Suprapubic skin (tissue), 4 donors: ENCODE data around the gene TMEM214.

ENCODE experiments used
- CTCF ChIP-seq, 2 donors: fragments of 200-600 bp in 1 of 2; fragments of 450-650 bp in 1 of 2; sonication (generic) in 1 of 2; IDR thresholded peaks; one replicate each; pipeline ENCODE4 v1.5.1; 2016 to 2019; ENCODE audit warnings: antibody characterized with exemption in 2 of 2, mild to moderate bottlenecking in 1 of 2, moderate library complexity in 1 of 2
- EP300 ChIP-seq: sonication (generic); formaldehyde crosslinking; IDR thresholded peaks from one replicate; pipeline ENCODE4 v1.6.1; 2017; ENCODE audit warnings: antibody characterized with exemption
- POLR2AphosphoS5 ChIP-seq, 3 donors: sonication (generic); formaldehyde crosslinking; IDR thresholded peaks; one replicate each; pipeline ENCODE4 v1.6.1; 2017; ENCODE audit warnings: antibody characterized with exemption in 3 of 3

- TF ChIP-seq EP300 (no peak), CTCF (IDR thresholded peaks at IDR 0.05) (no peak), POLR2AphosphoS5 (IDR thresholded peaks at IDR 0.05) (no peak)
These were observed 24.4 kb downstream of the TMEM214 start for GRCh38 chr2:27057184-27057583.
